Ectodermal cell (in vitro differentiated cells): Measurements from ENCODE around the gene HSP90AA1.

Experiments used
- H3K27ac ChIP-seq: 2 replicates; pipeline ENCODE4 v1.7.0; 2013; ENCODE audit warnings: mild to moderate bottlenecking, low read depth, low read length; ENCODE audit not compliant: insufficient read depth, poor library complexity, severe bottlenecking
- H3K27me3 ChIP-seq: 2 replicates; pipeline ENCODE4 v1.7.0; 2013; ENCODE audit warnings: mild to moderate bottlenecking, low read length; ENCODE audit not compliant: insufficient read depth, control insufficient read depth, poor library complexity, severe bottlenecking
- H3K36me3 ChIP-seq: one replicate; pipeline ENCODE4 v1.7.0; 2013; ENCODE audit warnings: low read length; ENCODE audit not compliant: control insufficient read depth, insufficient read depth
- H3K4me1 ChIP-seq: one replicate; pipeline ENCODE4 v1.7.0; 2013; ENCODE audit warnings: low read length; ENCODE audit not compliant: control insufficient read depth, insufficient read depth
- H3K4me3 ChIP-seq: 2 replicates; pipeline ENCODE4 v1.7.0; 2013; ENCODE audit warnings: low read depth, low read length, control low read depth; ENCODE audit not compliant: insufficient read depth
- H3K9me3 ChIP-seq: 2 replicates; pipeline ENCODE4 v1.7.0; 2013; ENCODE audit warnings: mild to moderate bottlenecking, low read length, moderate library complexity; ENCODE audit not compliant: control insufficient read depth
- WGBS, 2 experiments: methylation state at CpG; one replicate each; pipeline ENCODE4 v1.1.7; 2013; ENCODE audit warnings: missing lambda C conversion rate in 2 of 2; 5-methylcytosine and 5-hydroxymethylcytosine counted together

HSP90AA1 gene

DNA sequence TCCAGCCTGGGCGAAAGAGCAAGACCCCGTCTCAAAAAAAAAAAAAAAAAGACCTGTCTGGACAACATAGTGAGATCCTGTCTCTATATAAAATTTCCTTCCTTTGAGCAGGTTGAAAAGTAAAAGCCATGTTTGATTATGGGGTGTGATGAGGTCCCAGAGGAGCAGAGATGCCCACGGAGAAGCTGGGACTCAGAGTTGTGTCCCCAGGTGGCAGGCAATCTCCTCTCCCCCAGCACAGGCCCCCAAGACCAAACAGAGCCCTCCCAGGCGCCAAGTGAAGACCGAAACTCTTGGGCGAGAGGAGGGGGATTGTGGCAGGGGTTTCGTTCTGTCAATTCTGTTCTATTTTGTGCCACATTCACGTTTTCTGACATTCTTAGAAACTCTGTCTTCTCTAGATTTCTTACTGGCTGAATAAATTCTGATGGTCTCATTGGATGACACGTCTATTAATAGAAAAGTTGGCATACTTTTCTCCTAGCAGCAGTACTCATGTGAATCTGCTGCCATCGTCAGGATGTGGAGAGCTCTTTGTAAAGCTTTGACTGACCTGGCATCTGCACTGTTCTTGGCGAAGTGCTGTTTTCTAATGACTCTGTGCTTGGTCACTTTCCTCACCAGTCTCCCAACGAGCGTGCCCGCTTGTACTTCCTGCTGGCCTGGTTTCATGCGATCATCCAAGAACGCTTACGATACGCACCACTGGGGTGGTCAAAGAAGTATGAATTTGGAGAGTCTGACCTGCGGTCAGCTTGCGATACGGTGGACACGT is 43.4 kb downstream of the HSP90AA1 start:
- Histone ChIP-seq H3K27me3 (no peaks in the 10 kb centered on the region), H3K4me1 (no peaks in the 10 kb centered on the region), H3K36me3 (peaks cover 70% of the 10 kb centered on the region), H3K9me3 (no peaks in the 10 kb centered on the region), H3K4me3 (no peak overlapping the region), H3K27ac (no peak overlapping the region)
- 92 to 96% methylated on average over 21 to 22 of the region's 22 CpGs for WGBS, 2 experiments

DNA sequence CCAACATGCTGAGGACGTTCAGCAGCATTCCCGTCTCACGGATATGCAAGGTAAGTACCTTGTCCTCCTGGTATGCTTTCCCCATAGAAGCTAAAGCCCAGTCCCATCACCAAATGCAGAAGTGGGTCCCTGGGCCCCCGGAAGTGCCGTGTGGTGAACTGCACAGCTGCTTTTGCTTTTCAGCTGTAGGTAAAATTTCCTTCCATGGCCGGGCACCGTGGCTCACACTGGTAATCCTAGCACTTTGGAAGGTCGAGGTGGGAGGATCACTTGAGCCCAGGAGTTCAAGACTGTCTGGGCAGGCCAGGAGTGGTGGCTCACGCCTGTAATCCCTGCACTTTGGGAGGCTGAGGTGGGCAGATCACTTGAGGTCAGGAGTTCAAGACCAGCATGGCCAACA is 44.1 kb downstream of the HSP90AA1 start:
- H3K27me3 ChIP-seq = no peaks in the 10 kb centered on the region
- no peak overlapping the region for H3K4me3 ChIP-seq
- 94 to 95% methylated on average over 9 of the region's 9 CpGs for WGBS, 2 experiments
- H3K27ac ChIP-seq = no peak overlapping the region
- no peaks in the 10 kb centered on the region for H3K9me3 ChIP-seq
- no peaks in the 10 kb centered on the region for H3K4me1 ChIP-seq
- H3K36me3 ChIP-seq = peaks cover 70% of the 10 kb centered on the region

DNA sequence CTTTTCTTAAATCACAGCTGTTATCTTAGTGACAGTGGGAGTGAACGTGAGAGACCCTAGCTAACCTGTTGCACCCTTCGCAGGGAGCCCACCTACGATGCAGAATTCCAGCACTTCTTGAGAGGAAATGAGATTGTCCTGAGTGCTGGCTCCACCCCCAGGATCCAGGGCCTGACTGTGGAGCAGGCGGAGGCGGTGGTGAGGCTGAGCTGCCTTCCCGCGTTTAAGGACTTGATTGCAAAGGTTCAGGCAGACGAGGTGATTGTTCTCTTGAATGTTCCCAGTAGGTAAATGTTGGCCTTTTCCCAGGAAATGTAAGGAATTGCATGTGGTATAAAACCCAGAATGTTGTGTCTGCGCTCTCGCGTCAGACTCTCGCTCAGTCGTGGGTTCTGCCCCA is 46.7 kb downstream of the HSP90AA1 start:
- no peaks in the 10 kb centered on the region for H3K9me3 ChIP-seq
- no peak overlapping the region for H3K27ac ChIP-seq
- no peaks in the 10 kb centered on the region for H3K4me1 ChIP-seq
- no peaks in the 10 kb centered on the region for H3K27me3 ChIP-seq
- 95 to 97% methylated on average over 13 of the region's 13 CpGs for WGBS, 2 experiments
- H3K36me3 ChIP-seq = peaks cover 92% of the 10 kb centered on the region
- no peak overlapping the region for H3K4me3 ChIP-seq

DNA sequence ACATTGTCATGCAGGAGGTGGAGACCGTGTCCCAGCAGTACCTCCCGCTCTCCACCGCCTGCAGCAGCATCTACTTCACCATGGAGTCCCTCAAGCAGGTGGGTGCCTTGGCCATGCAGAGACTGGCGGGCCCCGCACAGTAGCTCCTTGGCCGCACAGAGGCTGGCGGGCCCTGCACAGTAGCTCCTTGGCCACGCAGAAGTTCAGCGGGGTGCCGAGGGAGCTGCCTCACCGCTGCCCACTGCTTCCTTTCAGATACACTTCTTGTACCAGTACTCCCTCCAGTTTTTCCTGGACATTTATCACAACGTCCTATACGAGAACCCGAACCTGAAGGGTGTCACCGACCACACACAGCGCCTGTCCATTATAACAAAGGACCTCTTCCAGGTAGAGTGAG is 47.7 kb downstream of the HSP90AA1 start:
- Histone ChIP-seq H3K4me3 (no peak overlapping the region), H3K36me3 (peaks cover 90% of the 10 kb centered on the region), H3K9me3 (no peaks in the 10 kb centered on the region)

DNA sequence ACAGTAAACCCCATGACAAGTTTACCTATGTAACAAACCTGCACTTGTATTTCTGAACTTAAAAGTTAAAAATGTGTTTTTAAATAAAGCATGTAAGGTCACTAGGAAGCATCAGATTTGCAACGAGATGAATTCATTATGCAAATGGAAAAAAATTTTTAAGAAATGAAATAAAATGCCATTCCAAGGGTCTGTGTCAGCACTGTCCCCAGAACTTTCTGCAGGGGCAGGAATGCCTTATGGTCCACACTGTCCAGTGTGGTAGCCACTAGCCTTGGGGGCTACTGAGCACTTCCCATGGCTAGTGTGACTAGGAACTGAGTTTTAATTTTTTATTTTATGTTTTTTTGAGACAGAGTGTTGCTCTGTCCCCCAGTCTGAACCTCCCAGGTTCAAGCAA is 49.2 kb downstream of the HSP90AA1 start:
- H3K4me3 ChIP-seq = no peak overlapping the region
- H3K4me1 ChIP-seq = no peaks in the 10 kb centered on the region
- peaks cover 88% of the 10 kb centered on the region for H3K36me3 ChIP-seq
- 93 to 96% methylated on average over 1 of the region's 1 CpG for WGBS, 2 experiments
- H3K27ac ChIP-seq = no peak overlapping the region
- no peaks in the 10 kb centered on the region for H3K9me3 ChIP-seq
- no peaks in the 10 kb centered on the region for H3K27me3 ChIP-seq

More for the DNA sequence above, 47.7 kb downstream of the HSP90AA1 start:
- no peaks in the 10 kb centered on the region for H3K27me3 ChIP-seq
- 95 to 97% methylated on average over 16 of the region's 16 CpGs for WGBS, 2 experiments
- H3K27ac ChIP-seq = no peak overlapping the region
- H3K4me1 ChIP-seq = no peaks in the 10 kb centered on the region

DNA sequence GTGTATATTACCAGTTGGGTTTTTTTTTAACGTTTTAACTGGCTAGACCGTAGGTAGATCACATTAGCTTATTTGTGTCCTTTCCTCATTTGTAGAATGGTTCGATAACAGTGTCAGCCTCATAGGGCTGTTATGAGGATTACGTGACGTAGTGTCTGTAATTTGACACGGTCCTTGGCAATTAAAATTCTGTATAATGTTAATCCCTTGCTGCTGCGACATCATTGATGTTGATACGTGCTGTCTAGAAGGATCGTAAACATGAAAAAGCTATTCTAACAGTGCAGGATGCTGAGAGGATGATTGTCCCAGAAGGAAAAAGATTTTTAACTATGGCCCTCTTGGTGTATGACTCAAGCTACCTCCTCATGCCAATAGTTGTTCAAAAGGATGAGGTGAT is 50.9 kb downstream of the HSP90AA1 start:
- Histone ChIP-seq H3K36me3 (peaks cover 85% of the 10 kb centered on the region), H3K9me3 (no peaks in the 10 kb centered on the region), H3K27me3 (no peaks in the 10 kb centered on the region), H3K4me1 (no peaks in the 10 kb centered on the region), H3K27ac (no peak overlapping the region), H3K4me3 (no peak overlapping the region)
- 97% methylated on average over 9 of the region's 9 CpGs for WGBS, 2 experiments

DNA sequence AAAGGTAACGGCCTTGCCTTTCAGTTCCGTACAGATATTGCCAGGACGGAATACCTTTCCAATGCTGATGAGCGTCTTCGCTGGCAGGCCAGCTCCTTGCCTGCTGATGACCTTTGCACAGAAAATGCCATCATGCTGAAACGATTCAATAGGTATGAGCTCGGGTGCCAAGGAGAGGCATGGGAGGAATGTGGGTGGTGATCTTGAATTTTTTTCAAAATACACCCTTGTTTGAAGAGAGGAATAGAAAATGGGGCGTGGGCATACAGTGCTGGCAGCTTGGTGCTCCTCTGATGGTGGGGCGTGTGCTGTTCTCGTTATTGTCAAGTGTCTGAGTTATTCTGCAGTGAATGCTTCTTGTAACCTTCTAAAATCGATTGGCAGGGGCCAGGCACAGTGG is 52.5 kb downstream of the HSP90AA1 start:
- Histone ChIP-seq H3K27me3 (no peaks in the 10 kb centered on the region), H3K9me3 (no peaks in the 10 kb centered on the region), H3K27ac (no peak overlapping the region), H3K36me3 (peaks cover 88% of the 10 kb centered on the region), H3K4me3 (no peak overlapping the region), H3K4me1 (no peaks in the 10 kb centered on the region)
- WGBS, 2 experiments = 95 to 97% methylated on average over 11 of the region's 11 CpGs

DNA sequence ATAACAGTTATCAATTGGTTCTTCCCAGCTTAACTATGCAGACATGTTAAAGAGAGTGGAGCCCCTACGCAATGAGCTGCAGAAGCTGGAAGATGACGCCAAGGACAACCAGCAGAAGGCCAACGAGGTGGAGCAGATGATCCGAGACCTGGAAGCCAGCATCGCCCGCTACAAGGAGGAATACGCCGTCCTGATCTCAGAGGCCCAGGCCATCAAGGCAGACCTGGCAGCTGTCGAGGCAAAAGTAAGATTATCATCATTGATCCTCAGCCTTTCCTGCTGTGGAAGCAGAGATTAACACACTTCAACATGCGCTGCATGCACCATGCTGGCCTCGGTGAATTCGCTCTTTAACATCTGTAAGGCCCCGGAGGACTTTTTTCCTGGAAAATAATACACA is 53.6 kb downstream of the HSP90AA1 start:
- Histone ChIP-seq H3K9me3 (no peaks in the 10 kb centered on the region), H3K4me3 (no peak overlapping the region), H3K27me3 (no peaks in the 10 kb centered on the region), H3K4me1 (no peaks in the 10 kb centered on the region), H3K36me3 (peaks cover 86% of the 10 kb centered on the region), H3K27ac (no peak overlapping the region)
- WGBS, 2 experiments = 93 to 94% methylated on average over 13 of the region's 13 CpGs
